ENCODE data around the gene GAL3ST2. TPM values are rescaled to one million over a fixed set of nuclear protein-coding genes. Genes with fewer than 3 reads are reported as not detected.
"Not testable (repeated sequence)": the region's sequence is repeated elsewhere in the genome, so short reads cannot be mapped to it uniquely, and the experiment has no call there.

Gene GAL3ST2
- total RNA-seq, 6 experiments from 2014 or later = 0.17 to 0.26 (median 0.23) TPM; not detected in 2

- no peak for DNase-seq
- no peaks in the 10 kb centered on the region; the same call in none of the 2 replicates for H3K27me3 Mint-ChIP-seq (ENCODE audit: insufficient read depth)
- H3K36me3 Mint-ChIP-seq (ENCODE audit: low read depth) = peaks cover 8% of the 10 kb centered on the region; the same call in 1 of the 2 replicates
- TF ChIP-seq CTCF (IDR thresholded peaks at IDR 0.05) = no peak
- no peaks in the 10 kb centered on the region for H3K4me1 Mint-ChIP-seq (ENCODE audit: low read depth)
- H3K4me3 Mint-ChIP-seq = no peak overlapping the region
- H3K27ac Mint-ChIP-seq = no peak overlapping the region
- H3K9me3 Mint-ChIP-seq = no peaks in the 10 kb centered on the region
Observed at GRCh38 chr2:241753493-241753892, 23.1 kb upstream of the GAL3ST2 start.

- Mint-ChIP-seq H3K36me3 (ENCODE audit: low read depth) (peaks cover 7% of the 10 kb centered on the region; the same call in 1 of the 2 replicates), H3K27ac (no peak overlapping the region), H3K4me1 (ENCODE audit: low read depth) (no peaks in the 10 kb centered on the region), H3K4me3 (no peak overlapping the region), H3K27me3 (ENCODE audit: insufficient read depth) (no peaks in the 10 kb centered on the region; the same call in none of the 2 replicates), H3K9me3 (no peaks in the 10 kb centered on the region)
- TF ChIP-seq CTCF (IDR thresholded peaks at IDR 0.05) = no peak
- no peak for DNase-seq
Observed at GRCh38 chr2:241754042-241754441, 22.6 kb upstream of the GAL3ST2 start.

- Mint-ChIP-seq H3K4me1 (ENCODE audit: low read depth) (no peaks in the 10 kb centered on the region), H3K27me3 (ENCODE audit: insufficient read depth) (no peaks in the 10 kb centered on the region; the same call in none of the 2 replicates), H3K27ac (no peak overlapping the region), H3K36me3 (ENCODE audit: low read depth) (peaks cover 8% of the 10 kb centered on the region), H3K9me3 (peaks cover 3% of the 10 kb centered on the region; the same call in 1 of the 2 replicates), H3K4me3 (no peak overlapping the region)
- no peak for DNase-seq
- no peak for TF ChIP-seq CTCF (IDR thresholded peaks at IDR 0.05)
Observed at GRCh38 chr2:241755166-241755565, 21.5 kb upstream of the GAL3ST2 start.

- Mint-ChIP-seq H3K27ac (no peak overlapping the region), H3K36me3 (ENCODE audit: low read depth) (peaks cover 11% of the 10 kb centered on the region), H3K27me3 (ENCODE audit: insufficient read depth) (no peaks in the 10 kb centered on the region; the same call in none of the 2 replicates), H3K4me1 (ENCODE audit: low read depth) (no peaks in the 10 kb centered on the region), H3K9me3 (peaks cover 6% of the 10 kb centered on the region), H3K4me3 (no peak overlapping the region)
- no peak for DNase-seq
- no peak for TF ChIP-seq CTCF (IDR thresholded peaks at IDR 0.05)
Observed at GRCh38 chr2:241755777-241756176, 20.8 kb upstream of the GAL3ST2 start.

- Mint-ChIP-seq H3K9me3 (peaks cover 9% of the 10 kb centered on the region), H3K36me3 (ENCODE audit: low read depth) (peaks cover 15% of the 10 kb centered on the region), H3K27ac (no peak overlapping the region), H3K27me3 (ENCODE audit: insufficient read depth) (peaks cover 3% of the 10 kb centered on the region), H3K4me3 (no peak overlapping the region), H3K4me1 (ENCODE audit: low read depth) (no peaks in the 10 kb centered on the region)
- DNase-seq = no peak
- no peak for TF ChIP-seq CTCF (IDR thresholded peaks at IDR 0.05)
Observed at GRCh38 chr2:241759067-241759807, 17.4 kb upstream of the GAL3ST2 start.

GRCh38 chr2:241759893-241760292 is 16.7 kb upstream of the GAL3ST2 start:
- not testable (repeated sequence) for H3K9me3 Mint-ChIP-seq, H3K27ac Mint-ChIP-seq

More at GRCh38 chr2:241759893-241760292, 16.7 kb upstream of the GAL3ST2 start:
- H3K4me1 Mint-ChIP-seq (ENCODE audit: low read depth); DNase-seq; H3K4me3 Mint-ChIP-seq; H3K27me3 Mint-ChIP-seq (ENCODE audit: insufficient read depth): not testable (repeated sequence)
- peaks cover 15% of the 10 kb centered on the region for H3K36me3 Mint-ChIP-seq (ENCODE audit: low read depth)

Data from HFFc6 (cell line).